CD4-positive, CD25-positive, alpha-beta regulatory T cell (primary cell): ENCODE results near the gene CYBA. TPM values are rescaled to one million over a fixed set of nuclear protein-coding genes. Genes with fewer than 3 reads are reported as not detected.

ENCODE experiments used
- ATAC-seq, 2 donors: fragments of 150-1000 bp; cut with Tn5 transposase; one replicate each; pipeline ENCODE4 v1.10.0; 2021; ENCODE audit warnings: low read depth in 2 of 2, moderate number of reproducible peaks in 2 of 2, moderate library complexity in 1 of 2
- DNase-seq, 3 donors: peaks; one replicate each; pipeline versions ENCODE4 v3.0.0 to v3.0.0-alpha.2; 2012 to 2022; ENCODE audit warnings: mixed read lengths in 1 of 3
- H3K27ac ChIP-seq: one replicate; pipeline ENCODE4 v1.7.0; 2013; ENCODE audit warnings: mild to moderate bottlenecking, low read length; ENCODE audit not compliant: insufficient read depth, poor library complexity, severe bottlenecking
- H3K27me3 ChIP-seq: one replicate; pipeline ENCODE4 v1.7.0; 2013; ENCODE audit warnings: low read length; ENCODE audit not compliant: control insufficient read depth, insufficient read depth
- H3K36me3 ChIP-seq: one replicate; pipeline ENCODE4 v1.7.0; 2013; ENCODE audit warnings: mild to moderate bottlenecking, low read length, moderate library complexity; ENCODE audit not compliant: control insufficient read depth, insufficient read depth
- H3K4me1 ChIP-seq: 2 replicates; pipeline ENCODE4 v1.7.0; 2013; ENCODE audit warnings: mild to moderate bottlenecking, low read length; ENCODE audit not compliant: insufficient read depth, control insufficient read depth, poor library complexity, severe bottlenecking
- H3K4me3 ChIP-seq: one replicate; pipeline ENCODE4 v1.7.0; 2013; ENCODE audit warnings: low read depth, mild to moderate bottlenecking, low read length, moderate library complexity
- H3K9me3 ChIP-seq, 2 experiments: 1 replicate in 1 of 2; 2 replicates in 1 of 2; pipeline ENCODE4 v1.7.0; 2013; ENCODE audit warnings: low read length in 2 of 2, mild to moderate bottlenecking in 1 of 2, moderate library complexity in 1 of 2; ENCODE audit not compliant: control insufficient read depth in 2 of 2
- H3K27ac Mint-ChIP-seq, 3 donors: one replicate each; pipeline ENCODE4 v1.8.0; 2020 to 2022; ENCODE audit warnings: mild to moderate bottlenecking in 3 of 3, mixed read lengths in 3 of 3, moderate library complexity in 2 of 3
- H3K27me3 Mint-ChIP-seq: one replicate; pipeline ENCODE4 v1.8.0; 2022; ENCODE audit warnings: mild to moderate bottlenecking, mixed read lengths
- H3K36me3 Mint-ChIP-seq: one replicate; pipeline ENCODE4 v1.8.0; 2020; ENCODE audit warnings: mixed read lengths
- H3K4me1 Mint-ChIP-seq, 4 donors: one replicate each; pipeline ENCODE4 v1.8.0; 2020 to 2022; ENCODE audit warnings: mixed read lengths in 4 of 4, mild to moderate bottlenecking in 1 of 4
- H3K4me3 Mint-ChIP-seq, 4 donors: one replicate each; pipeline ENCODE4 v1.8.0; 2020 to 2022; ENCODE audit warnings: mild to moderate bottlenecking in 4 of 4, mixed read lengths in 4 of 4, moderate library complexity in 3 of 4
- H3K9me3 Mint-ChIP-seq, 7 donors: one replicate each; pipeline ENCODE4 v1.8.0; 2020 to 2022; ENCODE audit warnings: mixed read lengths in 7 of 7, mild to moderate bottlenecking in 3 of 7, moderate library complexity in 2 of 7
- polyA plus RNA-seq, 4 donors: library from polyadenylated mRNA; unstranded; fragments of 300-500 nt; fragmentation: Illumina TruSeq; gene quantifications; one replicate each; pipeline ENCODE4 v1.2.3, GENCODE V29; 2021
- total RNA-seq: library from RNA; stranded (reverse); gene quantifications from one replicate; pipeline ENCODE4 v1.2.3, GENCODE V29; 2022

CYBA gene
- total and polyA plus RNA-seq, 5 donors from 2014 or later: 351 to 964 (median 715) TPM

DNA sequence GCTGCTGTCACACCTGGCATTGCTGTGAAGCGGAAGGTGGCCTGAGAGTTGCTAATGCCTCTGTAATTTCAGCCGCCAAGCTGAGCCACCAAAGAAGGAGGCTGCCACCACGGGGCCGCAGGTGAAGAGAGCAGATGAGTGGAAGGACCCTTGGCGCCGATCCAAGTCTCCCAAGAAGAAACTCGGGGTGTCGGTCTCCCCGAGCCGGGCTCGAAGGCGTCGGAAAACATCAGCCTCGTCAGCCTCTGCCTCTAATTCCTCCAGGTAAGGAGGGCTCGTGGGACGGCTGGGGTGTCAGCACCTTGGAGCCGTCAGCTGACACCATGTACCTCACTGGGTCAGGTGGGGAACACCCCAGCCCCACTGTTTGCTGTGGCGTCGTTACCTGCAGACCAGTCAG, 28.7 kb downstream of the CYBA start:
- H3K27ac Mint-ChIP-seq: peak overlapping the region in 2 of 3 donors; percentile 52 to 68
- ATAC-seq (no peak), DNase-seq (no peak)
- no peaks in the 10 kb centered on the region for H3K9me3 ChIP-seq
- peaks cover 33% of the 10 kb centered on the region for H3K4me1 ChIP-seq
- H3K36me3 ChIP-seq: peaks cover 61% of the 10 kb centered on the region
- peaks cover 8 to 34% (median 21%) of the 10 kb centered on the region in 4 donors for H3K4me1 Mint-ChIP-seq
- no peak overlapping the region for H3K4me3 ChIP-seq
- H3K9me3 Mint-ChIP-seq: no peaks in the 10 kb centered on the region
- H3K27me3 Mint-ChIP-seq: no peaks in the 10 kb centered on the region
- H3K36me3 Mint-ChIP-seq: peaks cover 10% of the 10 kb centered on the region
- no peaks in the 10 kb centered on the region for H3K27me3 ChIP-seq
- peak overlapping the region; percentile 51 for H3K27ac ChIP-seq
- H3K4me3 Mint-ChIP-seq: no peak overlapping the region

DNA sequence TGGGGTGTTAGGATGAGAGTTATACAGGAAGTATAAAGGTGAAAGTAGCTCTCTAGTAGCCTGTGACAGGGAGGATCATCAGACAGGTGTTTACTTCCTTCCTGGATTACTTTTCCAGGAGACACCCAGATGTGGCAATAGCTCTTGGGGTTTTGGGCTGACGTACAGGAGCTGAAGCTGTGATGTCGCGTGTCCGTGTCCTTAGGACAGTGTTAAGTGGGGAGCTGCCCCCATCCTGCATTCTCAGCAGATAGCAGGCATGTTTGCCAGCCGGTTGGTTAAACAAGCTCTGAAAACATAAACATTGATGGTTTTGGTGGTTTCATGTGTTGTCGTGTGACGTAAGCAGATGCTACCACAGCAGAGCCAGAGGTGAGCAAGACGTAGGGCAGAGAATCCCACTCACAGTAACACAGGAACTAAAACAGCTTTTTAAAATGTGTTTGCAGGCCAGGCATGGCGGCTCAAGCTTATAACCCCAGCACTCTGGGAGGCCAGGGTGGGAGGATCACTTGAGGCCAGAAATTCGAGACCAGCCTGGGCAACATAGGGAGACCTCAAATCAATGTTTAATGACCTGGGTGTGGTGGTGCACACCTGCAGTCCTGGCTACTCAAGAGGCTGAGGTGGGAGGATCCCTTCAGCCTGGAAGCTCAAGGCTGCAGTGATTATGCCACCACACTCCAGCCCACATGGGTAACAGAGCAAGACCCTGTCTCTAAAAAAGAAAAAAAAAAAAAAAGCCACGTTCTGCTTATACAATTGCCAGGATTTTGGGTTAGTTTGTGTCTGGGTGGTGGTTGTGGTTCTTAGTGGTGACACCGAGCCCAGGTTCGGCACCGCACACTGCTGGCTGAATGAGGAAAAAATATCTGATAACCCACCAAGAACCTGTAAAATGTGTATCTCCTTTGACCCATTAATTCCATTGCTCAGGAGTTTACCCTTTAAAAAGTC, 30.7 kb downstream of the CYBA start:
- Histone ChIP-seq H3K27ac (peak overlapping the region; percentile 78), H3K4me1 (peaks cover 30% of the 10 kb centered on the region), H3K27me3 (no peaks in the 10 kb centered on the region), H3K36me3 (peaks cover 63% of the 10 kb centered on the region), H3K9me3 (no peaks in the 10 kb centered on the region), H3K4me3 (peak overlapping the region; percentile 6)
- Mint-ChIP-seq H3K36me3 (peaks cover 3% of the 10 kb centered on the region), H3K9me3 (no peaks in the 10 kb centered on the region), H3K4me1 (peaks cover 8 to 36% (median 27%) of the 10 kb centered on the region in 4 donors), H3K27ac (peak overlapping the region; percentile 94 to 98 (median 95)), H3K27me3 (no peaks in the 10 kb centered on the region), H3K4me3 (peak overlapping the region; percentile 40 to 78 (median 60))
- ATAC-seq (peak; percentile 78 to 87), DNase-seq (peak; percentile 68 to 85 (median 69))

DNA sequence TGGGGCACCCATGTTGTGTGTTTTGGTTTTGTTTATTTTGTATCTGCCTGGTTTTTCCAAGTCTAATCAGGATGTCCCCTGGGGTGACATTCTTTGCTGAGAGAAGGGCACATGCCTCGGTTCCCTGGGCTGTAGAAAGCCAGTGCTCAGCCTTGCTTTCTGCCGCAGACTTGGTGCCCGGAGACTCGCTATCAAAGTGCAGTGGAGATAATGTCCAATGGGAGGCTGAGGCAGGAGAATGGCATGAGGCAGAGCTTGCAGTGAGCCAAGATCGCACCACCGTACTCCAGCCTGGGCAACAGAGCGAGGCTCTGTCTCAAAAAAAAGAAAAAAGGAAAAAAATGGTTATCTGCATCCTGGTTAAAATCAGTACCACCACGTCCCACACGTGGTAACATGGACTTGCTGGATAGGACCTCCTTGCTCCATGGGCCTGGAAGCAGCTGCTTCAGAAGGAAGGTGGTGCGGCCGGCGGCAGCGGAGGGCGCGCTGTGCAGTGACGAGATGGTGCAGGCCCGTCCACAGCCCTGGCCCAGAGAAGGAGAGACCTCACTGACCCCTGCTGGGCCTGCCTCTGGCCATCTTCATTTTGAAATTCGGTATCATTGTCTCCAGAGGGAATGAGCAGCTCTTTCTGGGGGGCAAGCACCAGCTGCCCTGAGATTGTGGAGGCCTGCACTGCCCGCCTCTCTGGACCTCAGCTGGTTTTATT, 31.7 kb downstream of the CYBA start:
- peaks cover 61% of the 10 kb centered on the region for H3K36me3 ChIP-seq
- no peak for ATAC-seq
- H3K9me3 ChIP-seq: no peaks in the 10 kb centered on the region
- DNase-seq: no peak
- H3K4me1 Mint-ChIP-seq: peaks cover 8 to 39% (median 28%) of the 10 kb centered on the region in 4 donors
- H3K27ac ChIP-seq: peak overlapping the region; percentile 78
- peaks cover 3% of the 10 kb centered on the region for H3K36me3 Mint-ChIP-seq
- no peak overlapping the region for H3K4me3 ChIP-seq
- no peaks in the 10 kb centered on the region for H3K9me3 Mint-ChIP-seq
- peak overlapping the region; percentile 79 to 95 (median 94) for H3K27ac Mint-ChIP-seq
- H3K4me3 Mint-ChIP-seq: peak overlapping the region in 2 of 4 donors; percentile 53 to 78
- H3K4me1 ChIP-seq: peaks cover 25% of the 10 kb centered on the region
- H3K27me3 ChIP-seq: no peaks in the 10 kb centered on the region
- no peaks in the 10 kb centered on the region for H3K27me3 Mint-ChIP-seq

DNA sequence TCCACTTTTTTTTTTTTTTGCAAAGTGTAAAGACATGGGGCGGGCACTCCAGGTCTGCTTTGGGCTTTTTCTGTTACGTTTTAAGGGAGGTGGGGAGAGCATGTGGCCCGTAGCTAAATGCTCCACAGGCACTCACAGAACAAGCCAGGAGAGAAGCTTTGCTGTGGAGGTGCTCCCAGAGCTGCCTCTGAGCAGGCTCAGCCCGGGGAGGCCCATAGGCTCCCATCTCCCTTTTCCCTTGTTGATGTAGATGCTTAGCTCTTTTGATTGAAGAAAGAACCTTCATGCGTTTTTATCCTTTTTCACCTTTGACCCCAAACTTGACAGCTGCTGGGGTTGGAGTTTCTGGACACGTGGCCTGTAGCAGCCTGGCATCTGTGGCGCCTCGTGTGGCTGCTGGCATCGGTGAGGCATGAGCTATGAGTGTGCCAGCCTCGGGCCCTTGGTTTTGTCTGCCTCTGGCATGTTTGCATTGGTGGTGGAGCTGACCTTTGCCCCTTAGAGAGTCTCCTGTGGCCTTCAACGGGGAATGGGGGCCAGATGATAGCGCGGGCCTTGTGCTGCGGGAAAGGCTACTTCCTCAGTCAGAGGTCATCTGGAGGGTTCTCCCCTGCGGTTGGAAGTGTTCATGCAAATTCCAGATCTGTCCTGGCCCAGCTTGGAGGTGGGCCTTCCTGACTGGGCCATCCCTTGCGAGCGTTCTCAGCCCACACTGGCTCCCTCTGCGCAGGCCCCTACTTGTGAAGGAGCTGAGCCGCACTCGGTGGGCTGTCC, 32.5 kb downstream of the CYBA start:
- ATAC-seq (no peak), DNase-seq (no peak)
- Histone ChIP-seq H3K4me1 (peaks cover 25% of the 10 kb centered on the region), H3K9me3 (no peaks in the 10 kb centered on the region), H3K27me3 (no peaks in the 10 kb centered on the region), H3K27ac (peak overlapping the region; percentile 78), H3K36me3 (peaks cover 60% of the 10 kb centered on the region), H3K4me3 (no peak overlapping the region)
- Mint-ChIP-seq H3K4me3 (no peak overlapping the region), H3K27ac (peak overlapping the region; percentile 76 to 95 (median 94)), H3K27me3 (no peaks in the 10 kb centered on the region), H3K9me3 (no peaks in the 10 kb centered on the region), H3K36me3 (peaks cover 6% of the 10 kb centered on the region), H3K4me1 (peaks cover 12 to 44% (median 32%) of the 10 kb centered on the region in 4 donors)

DNA sequence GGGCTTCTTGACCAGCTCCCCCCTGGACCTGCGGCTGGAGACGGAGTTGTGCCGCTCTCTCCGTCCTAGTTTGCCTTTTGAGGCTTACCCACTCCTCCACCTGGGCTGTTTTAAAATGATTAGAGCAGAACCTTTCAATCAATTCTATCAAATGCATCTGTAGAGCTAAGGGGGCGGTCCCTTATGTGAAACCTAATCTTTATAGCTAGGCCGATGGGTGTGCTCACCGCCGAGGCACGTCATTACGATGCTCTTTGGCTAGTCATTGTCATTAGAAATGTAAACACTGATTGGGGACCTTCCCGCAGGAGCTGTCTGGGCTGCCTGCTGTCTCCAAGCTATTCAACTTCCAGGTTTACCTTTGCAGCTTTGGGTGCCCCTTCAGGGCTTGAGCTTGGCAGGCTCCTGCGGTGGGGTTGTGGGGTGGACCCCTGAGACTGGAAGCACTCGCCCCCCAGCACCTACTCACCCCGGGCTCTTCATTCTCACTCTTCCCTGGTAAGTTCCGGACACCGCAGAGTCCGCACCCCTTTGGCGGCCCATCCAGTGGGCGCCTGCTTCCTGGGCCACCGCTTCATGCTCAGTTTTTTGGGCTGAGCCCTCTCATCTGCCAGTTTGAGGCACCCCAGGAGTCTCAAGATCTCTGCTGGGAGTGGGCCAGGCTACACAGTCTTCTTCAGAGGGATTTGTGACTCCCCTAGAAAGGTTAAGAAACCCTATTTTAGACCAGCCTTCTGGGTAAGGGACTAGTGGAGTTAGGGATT, 33.4 kb downstream of the CYBA start:
- no peak overlapping the region for H3K4me3 Mint-ChIP-seq

DNA sequence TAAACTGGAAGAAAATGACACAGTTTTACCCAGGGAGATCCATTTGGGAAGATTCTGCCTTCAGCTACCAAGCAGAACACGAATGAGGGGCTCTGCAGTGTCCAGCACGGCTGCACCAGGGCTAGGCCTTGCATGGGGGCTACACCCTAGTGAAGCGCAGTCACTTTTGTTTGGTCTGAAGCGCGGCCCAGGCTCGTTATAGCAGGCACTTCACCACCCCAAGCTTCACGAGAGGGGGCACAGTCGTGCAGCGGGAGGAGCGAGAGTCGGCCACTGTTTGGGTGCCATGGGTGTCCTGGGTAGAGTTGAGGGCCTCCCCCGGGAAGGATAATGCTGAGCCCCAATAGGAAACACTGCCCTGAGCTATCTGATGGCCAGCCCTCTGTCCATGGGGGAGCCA, 34.1 kb downstream of the CYBA start:
- Mint-ChIP-seq H3K27ac (peak overlapping the region in 2 of 3 donors; percentile 80 to 95), H3K27me3 (no peaks in the 10 kb centered on the region), H3K4me1 (peaks cover 12 to 48% (median 35%) of the 10 kb centered on the region in 4 donors), H3K4me3 (no peak overlapping the region), H3K36me3 (peaks cover 11% of the 10 kb centered on the region), H3K9me3 (no peaks in the 10 kb centered on the region)
- DNase-seq (no peak), ATAC-seq (no peak)
- Histone ChIP-seq H3K4me1 (peaks cover 25% of the 10 kb centered on the region), H3K27ac (no peak overlapping the region), H3K4me3 (no peak overlapping the region), H3K9me3 (no peaks in the 10 kb centered on the region), H3K27me3 (no peaks in the 10 kb centered on the region), H3K36me3 (peaks cover 59% of the 10 kb centered on the region)

More for the DNA sequence above, 33.4 kb downstream of the CYBA start:
- H3K27ac Mint-ChIP-seq: peak overlapping the region; percentile 76 to 95 (median 94)
- no peak overlapping the region for H3K4me3 ChIP-seq
- H3K4me1 Mint-ChIP-seq: peaks cover 12 to 48% (median 35%) of the 10 kb centered on the region in 4 donors
- H3K36me3 Mint-ChIP-seq: peaks cover 11% of the 10 kb centered on the region
- H3K27me3 ChIP-seq: no peaks in the 10 kb centered on the region
- DNase-seq (no peak), ATAC-seq (no peak)
- H3K27ac ChIP-seq: peak overlapping the region; percentile 19
- no peaks in the 10 kb centered on the region for H3K9me3 ChIP-seq
- peaks cover 60% of the 10 kb centered on the region for H3K36me3 ChIP-seq
- no peaks in the 10 kb centered on the region for H3K27me3 Mint-ChIP-seq
- no peaks in the 10 kb centered on the region for H3K9me3 Mint-ChIP-seq
- peaks cover 25% of the 10 kb centered on the region for H3K4me1 ChIP-seq
